ENCODE data around the gene COX8C. TPM values are rescaled to one million over a fixed set of nuclear protein-coding genes. Genes with fewer than 3 reads are reported as not detected.

COX8C gene
- total RNA-seq, 6 donors from 2014 or later: not detected

DNA sequence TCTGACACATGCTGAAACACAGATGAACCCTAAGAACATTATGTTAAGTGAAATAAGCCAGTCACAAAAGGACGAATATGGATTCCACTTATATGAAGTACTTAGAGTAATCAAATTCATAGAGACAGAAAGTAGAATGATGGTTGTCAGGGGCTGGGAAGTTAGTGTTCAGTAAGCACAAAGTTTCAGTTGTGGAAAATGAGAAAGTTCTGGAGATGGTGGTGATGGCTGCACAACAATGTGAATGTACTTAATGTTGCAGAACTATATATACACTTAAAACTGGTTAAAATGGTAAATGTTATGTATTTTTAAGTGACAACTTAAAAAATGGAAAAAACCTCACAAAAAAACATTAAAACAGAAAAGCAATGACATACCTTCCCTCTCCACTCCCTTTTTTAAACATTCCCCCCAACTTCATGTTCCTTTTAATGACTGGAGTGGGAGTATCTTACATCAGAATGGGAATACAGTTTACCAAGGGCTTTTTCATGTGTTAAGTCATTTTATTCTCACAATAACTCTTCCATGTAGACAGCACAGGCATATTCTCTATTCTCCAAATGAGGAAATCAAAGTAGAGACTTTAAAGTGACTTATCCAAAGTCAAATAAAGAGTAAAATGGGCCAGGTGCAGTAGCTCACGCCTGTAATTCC lies 38.2 kb upstream of the COX8C start:
- Histone ChIP-seq H3K27ac (no peak overlapping the region), H3K4me3 (no peak overlapping the region), H3K9me3 (no peaks in the 10 kb centered on the region), H3K4me1 (peaks cover 6 to 23% (median 20%) of the 10 kb centered on the region in 4 donors), H3K27me3 (no peaks in the 10 kb centered on the region), H3K36me3 (no peaks in the 10 kb centered on the region)
- TF ChIP-seq POLR2A (IDR thresholded peaks at IDR 0.05): no peak
- TF ChIP-seq, protein P1, sequence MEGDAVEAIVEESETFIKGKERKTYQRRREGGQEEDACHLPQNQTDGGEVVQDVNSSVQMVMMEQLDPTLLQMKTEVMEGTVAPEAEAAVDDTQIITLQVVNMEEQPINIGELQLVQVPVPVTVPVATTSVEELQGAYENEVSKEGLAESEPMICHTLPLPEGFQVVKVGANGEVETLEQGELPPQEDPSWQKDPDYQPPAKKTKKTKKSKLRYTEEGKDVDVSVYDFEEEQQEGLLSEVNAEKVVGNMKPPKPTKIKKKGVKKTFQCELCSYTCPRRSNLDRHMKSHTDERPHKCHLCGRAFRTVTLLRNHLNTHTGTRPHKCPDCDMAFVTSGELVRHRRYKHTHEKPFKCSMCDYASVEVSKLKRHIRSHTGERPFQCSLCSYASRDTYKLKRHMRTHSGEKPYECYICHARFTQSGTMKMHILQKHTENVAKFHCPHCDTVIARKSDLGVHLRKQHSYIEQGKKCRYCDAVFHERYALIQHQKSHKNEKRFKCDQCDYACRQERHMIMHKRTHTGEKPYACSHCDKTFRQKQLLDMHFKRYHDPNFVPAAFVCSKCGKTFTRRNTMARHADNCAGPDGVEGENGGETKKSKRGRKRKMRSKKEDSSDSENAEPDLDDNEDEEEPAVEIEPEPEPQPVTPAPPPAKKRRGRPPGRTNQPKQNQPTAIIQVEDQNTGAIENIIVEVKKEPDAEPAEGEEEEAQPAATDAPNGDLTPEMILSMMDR (IDR thresholded peaks at IDR 0.05): no peak
- TF ChIP-seq EP300 (IDR thresholded peaks at IDR 0.05): no peak
- no peak for TF ChIP-seq POLR2AphosphoS5 (IDR thresholded peaks at IDR 0.05)
- DNase-seq: no peak
- 87 to 90% methylated on average over 2 of the region's 2 CpGs for WGBS, 2 donors
- no peak for ATAC-seq (ENCODE audit: low FRiP score in 2 of 2)

DNA sequence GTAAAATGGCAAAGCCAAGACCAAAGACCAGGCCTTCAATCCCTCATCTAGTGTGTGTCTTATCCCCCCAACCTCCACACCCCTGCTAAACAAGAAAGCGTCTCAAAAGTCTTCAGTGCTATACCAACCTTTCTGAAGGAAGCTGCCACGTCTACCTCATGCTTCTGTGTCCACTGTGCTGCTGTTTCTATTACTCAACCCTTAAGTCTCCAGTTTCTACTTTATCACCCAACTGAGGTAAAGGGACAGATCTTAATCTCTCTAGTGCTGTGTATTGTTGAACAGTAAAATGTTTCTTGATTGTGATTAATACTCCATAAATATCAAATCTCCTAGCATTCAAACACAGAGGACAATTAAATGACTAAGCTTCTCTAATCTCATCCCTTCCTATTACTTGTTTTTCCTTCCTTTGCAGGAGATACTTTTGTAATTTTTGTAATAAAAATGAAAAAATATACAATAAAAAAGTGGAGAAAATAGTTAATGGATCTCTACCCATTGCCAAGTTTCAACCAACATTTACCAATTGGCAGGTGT lies 37.5 kb upstream of the COX8C start:
- 82 to 87% methylated on average over 2 of the region's 2 CpGs for WGBS, 2 donors
- Histone ChIP-seq H3K36me3 (no peaks in the 10 kb centered on the region), H3K9me3 (no peaks in the 10 kb centered on the region), H3K27ac (no peak overlapping the region), H3K27me3 (no peaks in the 10 kb centered on the region), H3K4me3 (no peak overlapping the region), H3K4me1 (peaks cover 0 to 21% (median 15%) of the 10 kb centered on the region in 4 donors)
- DNase-seq: no peak
- TF ChIP-seq, protein P1 (IDR thresholded peaks at IDR 0.05): no peak
- no peak for TF ChIP-seq POLR2AphosphoS5 (IDR thresholded peaks at IDR 0.05)
- TF ChIP-seq EP300 (IDR thresholded peaks at IDR 0.05): no peak
- TF ChIP-seq POLR2A (IDR thresholded peaks at IDR 0.05): no peak
- no peak for ATAC-seq (ENCODE audit: low FRiP score in 2 of 2)

DNA sequence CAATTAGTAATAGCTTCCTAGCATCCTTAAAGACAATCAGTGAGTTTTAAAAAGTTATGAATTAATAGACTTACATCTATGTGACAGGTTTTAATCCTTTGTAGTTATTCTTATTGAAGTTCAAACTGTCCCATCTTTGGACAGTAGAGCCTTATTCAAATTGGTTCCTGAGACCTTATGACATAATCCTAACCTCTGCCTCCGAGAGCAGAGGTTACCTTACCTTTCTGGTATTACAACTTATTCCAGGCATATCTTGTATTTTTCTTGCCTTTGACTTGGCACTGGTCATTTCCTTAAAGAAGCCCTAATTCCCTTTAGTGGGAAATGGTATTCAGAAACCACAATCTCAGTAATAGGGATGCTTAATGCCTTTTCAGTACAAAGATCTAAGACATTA lies 35.9 kb upstream of the COX8C start:
- H3K27ac ChIP-seq: no peak overlapping the region
- no peak for ATAC-seq (ENCODE audit: low FRiP score in 2 of 2)
- WGBS, 2 donors: 76 to 78% methylated on average over 1 of the region's 1 CpG
- TF ChIP-seq POLR2A (IDR thresholded peaks at IDR 0.05): no peak
- TF ChIP-seq, protein P1 (IDR thresholded peaks at IDR 0.05): no peak
- no peak for TF ChIP-seq EP300 (IDR thresholded peaks at IDR 0.05)
- TF ChIP-seq POLR2AphosphoS5 (IDR thresholded peaks at IDR 0.05): no peak
- no peak for DNase-seq
- H3K36me3 ChIP-seq: no peaks in the 10 kb centered on the region
- H3K4me1 ChIP-seq: peaks cover 0 to 20% (median 11%) of the 10 kb centered on the region in 4 donors
- no peak overlapping the region for H3K4me3 ChIP-seq
- H3K27me3 ChIP-seq: no peaks in the 10 kb centered on the region
- H3K9me3 ChIP-seq: no peaks in the 10 kb centered on the region

DNA sequence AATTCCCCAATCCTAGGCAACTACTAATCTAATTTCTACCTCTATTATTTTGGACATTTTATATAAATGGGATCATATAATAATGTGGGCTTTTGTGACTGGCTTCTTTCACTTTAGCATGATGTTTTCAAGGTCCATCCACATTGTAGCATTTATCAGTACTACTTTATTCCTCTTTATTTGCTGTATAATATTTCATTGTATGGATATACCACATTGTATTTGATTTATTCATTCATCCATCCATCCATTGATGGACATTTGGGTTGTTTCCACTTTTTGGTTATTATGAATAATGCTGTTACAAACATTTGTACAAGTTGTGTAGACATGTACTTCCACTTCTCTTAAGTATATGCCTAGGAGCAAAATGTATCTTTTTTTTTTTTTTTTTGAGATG lies 31.4 kb upstream of the COX8C start:
- no peak overlapping the region for H3K27ac ChIP-seq
- no peaks in the 10 kb centered on the region for H3K36me3 ChIP-seq
- TF ChIP-seq POLR2AphosphoS5 (IDR thresholded peaks at IDR 0.05) (no peak), POLR2A (IDR thresholded peaks at IDR 0.05) (no peak), EP300 (IDR thresholded peaks at IDR 0.05) (no peak)
- TF ChIP-seq, protein P1 (IDR thresholded peaks at IDR 0.05): no peak
- H3K27me3 ChIP-seq: no peaks in the 10 kb centered on the region
- DNase-seq (no peak), ATAC-seq (ENCODE audit: low FRiP score in 2 of 2) (no peak)
- no peak overlapping the region for H3K4me3 ChIP-seq
- H3K9me3 ChIP-seq: no peaks in the 10 kb centered on the region
- peaks cover 23 to 34% (median 26%) of the 10 kb centered on the region in 4 donors for H3K4me1 ChIP-seq

DNA sequence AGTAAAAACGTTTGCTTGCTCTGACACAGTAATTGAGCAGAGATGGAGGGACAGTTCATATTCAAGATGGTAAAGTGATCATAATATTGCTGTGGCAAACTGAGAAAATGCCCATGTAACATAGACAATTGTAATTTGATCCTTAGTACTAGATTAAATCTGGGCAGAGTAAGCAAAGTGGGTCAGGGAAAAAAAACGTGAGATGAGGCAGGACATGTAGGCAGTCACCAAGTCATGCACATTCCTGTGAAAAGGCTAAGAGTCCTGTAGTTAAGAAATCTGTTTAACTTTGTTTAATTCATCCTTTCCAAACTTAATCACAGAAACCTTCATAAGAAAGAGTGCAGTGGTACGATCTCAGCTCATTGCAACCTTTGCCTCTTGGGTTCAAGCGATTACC lies 30.3 kb upstream of the COX8C start:
- H3K27me3 ChIP-seq: no peaks in the 10 kb centered on the region
- DNase-seq (no peak), ATAC-seq (ENCODE audit: low FRiP score in 2 of 2) (no peak)
- 76 to 82% methylated on average over 4 of the region's 4 CpGs for WGBS, 2 donors
- no peak overlapping the region for H3K4me3 ChIP-seq
- no peak overlapping the region for H3K27ac ChIP-seq
- no peaks in the 10 kb centered on the region for H3K36me3 ChIP-seq
- H3K9me3 ChIP-seq: no peaks in the 10 kb centered on the region
- H3K4me1 ChIP-seq: peaks cover 23 to 34% (median 26%) of the 10 kb centered on the region in 4 donors
- TF ChIP-seq POLR2A (IDR thresholded peaks at IDR 0.05): no peak
- TF ChIP-seq, protein P1 (IDR thresholded peaks at IDR 0.05): no peak
- no peak for TF ChIP-seq POLR2AphosphoS5 (IDR thresholded peaks at IDR 0.05)
- no peak for TF ChIP-seq EP300 (IDR thresholded peaks at IDR 0.05)

All from upper lobe of left lung (tissue), 6 donors.